PC-9 (cell line): ENCODE measurements around the gene GAS2L1.

Experiments
- CTCF ChIP-seq: fragments of 200-600 bp; sonication (generic); conservative IDR thresholded peaks from 2 replicates; pipeline ENCODE4 v1.6.1; 2017; ENCODE audit warnings: mixed run types, antibody characterized with exemption, mild to moderate bottlenecking, moderate library complexity
- EZH2 ChIP-seq: fragments of 200-600 bp; sonication (generic); IDR thresholded peaks from 2 replicates; pipeline ENCODE4 v1.8.0; 2017; ENCODE audit warnings: antibody characterized with exemption, low read depth

DNA sequence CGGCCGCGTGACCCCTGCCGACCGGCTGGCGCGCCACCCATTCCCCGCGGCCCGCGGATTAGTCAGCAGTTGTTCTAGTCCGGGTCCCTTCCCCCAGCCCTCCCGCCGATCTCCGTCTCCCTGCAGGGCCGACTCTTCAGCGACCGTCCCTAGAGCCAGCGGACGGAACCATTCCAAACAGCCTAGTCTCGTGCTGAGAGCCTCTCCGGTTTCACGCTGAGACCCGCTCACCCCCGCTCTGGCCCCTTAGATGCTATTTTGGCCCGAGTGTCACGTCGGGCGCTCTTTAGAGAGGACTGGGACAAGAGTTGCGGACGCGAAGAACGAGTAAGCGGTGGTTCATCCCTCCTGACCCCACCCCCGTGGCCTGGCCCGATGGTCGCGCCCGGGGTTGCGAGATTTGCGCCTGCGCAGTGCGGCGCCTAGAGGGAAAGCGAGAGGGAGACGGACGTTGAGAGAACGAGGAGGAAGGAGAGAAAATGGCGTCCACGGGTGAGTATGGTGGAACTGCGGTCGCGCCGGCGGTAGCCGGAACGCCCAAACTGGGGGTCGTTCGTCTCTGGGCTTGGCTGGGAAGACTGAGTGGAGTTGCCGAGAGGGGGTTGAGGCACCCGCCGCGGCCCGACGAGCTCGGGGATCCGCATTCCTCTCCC lies 38.5 kb upstream of the GAS2L1 start, which contains the start of the genes EWSR1 and RHBDD3:
- no peak for TF ChIP-seq CTCF
- no peak for TF ChIP-seq EZH2
